H9 (cell line): Measurements from ENCODE around the gene ATP6V0A4. TPM values are rescaled to one million over a fixed set of nuclear protein-coding genes. Genes with fewer than 3 reads are reported as not detected.

ENCODE experiments used
- DNase-seq: peaks from one replicate; pipeline ENCODE4 v3.0.0-alpha.2; 2017
- H2AFZ ChIP-seq: one replicate; pipeline ENCODE4 v1.6.1; 2013; ENCODE audit warnings: mild to moderate bottlenecking, low read length, control low read depth, moderate library complexity
- H2AK5ac ChIP-seq: 2 replicates; pipeline ENCODE4 v1.6.1; 2013; ENCODE audit warnings: low read length, control low read depth, mixed read lengths; ENCODE audit not compliant: insufficient read length
- H2BK120ac ChIP-seq: one replicate; pipeline ENCODE4 v1.6.1; 2013; ENCODE audit warnings: low read depth, mild to moderate bottlenecking, low read length, control low read depth, inconsistent platforms; ENCODE audit not compliant: poor library complexity, severe bottlenecking
- H2BK12ac ChIP-seq: 2 replicates; pipeline ENCODE4 v1.6.1; 2013; ENCODE audit warnings: low read length, control low read depth, mixed read lengths, low read depth; ENCODE audit not compliant: insufficient read length
- H2BK15ac ChIP-seq: 2 replicates; pipeline ENCODE4 v1.6.1; 2013; ENCODE audit warnings: low read depth, low read length, control low read depth
- H2BK20ac ChIP-seq: one replicate; pipeline ENCODE4 v1.6.1; 2013; ENCODE audit warnings: low read depth, mild to moderate bottlenecking, low read length, control low read depth, inconsistent platforms; ENCODE audit not compliant: poor library complexity, severe bottlenecking
- H2BK5ac ChIP-seq: 2 replicates; pipeline ENCODE4 v1.6.1; 2013; ENCODE audit warnings: low read length, control low read depth, mixed read lengths; ENCODE audit not compliant: insufficient read length
- H3K14ac ChIP-seq: 2 replicates; pipeline ENCODE4 v1.6.1; 2013; ENCODE audit warnings: low read length, control low read depth; ENCODE audit not compliant: insufficient read depth
- H3K18ac ChIP-seq: 2 replicates; pipeline ENCODE4 v1.6.1; 2013; ENCODE audit warnings: low read depth, mild to moderate bottlenecking, mixed read lengths, low read length, control low read depth; ENCODE audit not compliant: insufficient read length
- H3K23ac ChIP-seq: 2 replicates; pipeline ENCODE4 v1.6.1; 2013; ENCODE audit warnings: low read length, control low read depth, mixed read lengths, low read depth; ENCODE audit not compliant: insufficient read length
- H3K23me2 ChIP-seq: 2 replicates; pipeline ENCODE4 v1.6.1; 2013; ENCODE audit warnings: low read depth, mild to moderate bottlenecking, mixed read lengths, low read length, control low read depth; ENCODE audit not compliant: insufficient read length, poor library complexity, severe bottlenecking
- H3K27ac ChIP-seq: 2 replicates; pipeline ENCODE4 v1.5.1; 2013; ENCODE audit warnings: low read length, control low read depth, mixed read lengths, low read depth; ENCODE audit not compliant: insufficient read length
- H3K27me3 ChIP-seq: 2 replicates; pipeline ENCODE4 v1.6.1; 2013; ENCODE audit warnings: low read length, control low read depth, inconsistent platforms; ENCODE audit not compliant: insufficient read depth
- H3K4ac ChIP-seq: 2 replicates; pipeline ENCODE4 v1.6.1; 2013; ENCODE audit warnings: low read depth, mild to moderate bottlenecking, control low read depth, inconsistent platforms, low read length, moderate library complexity
- H3K4me1 ChIP-seq: 2 replicates; pipeline ENCODE4 v1.6.1; 2013; ENCODE audit warnings: low read length, control low read depth, inconsistent platforms; ENCODE audit not compliant: insufficient read depth
- H3K4me2 ChIP-seq: 2 replicates; pipeline ENCODE4 v1.6.1; 2013; ENCODE audit warnings: low read length, control low read depth, mixed read lengths; ENCODE audit not compliant: insufficient read length, insufficient read depth
- H3K56ac ChIP-seq: 2 replicates; pipeline ENCODE4 v1.6.1; 2013; ENCODE audit warnings: low read depth, mild to moderate bottlenecking, mixed read lengths, low read length, control low read depth; ENCODE audit not compliant: insufficient read length
- H3K79me1 ChIP-seq: 2 replicates; pipeline ENCODE4 v1.6.1; 2013; ENCODE audit warnings: low read depth, mild to moderate bottlenecking, moderate library complexity, low read length, control low read depth, inconsistent platforms; ENCODE audit not compliant: insufficient read depth, poor library complexity, severe bottlenecking
- H3K79me2 ChIP-seq: 2 replicates; pipeline ENCODE4 v1.6.1; 2013; ENCODE audit warnings: low read length, control low read depth, inconsistent platforms; ENCODE audit not compliant: insufficient read depth
- H3K9ac ChIP-seq: 2 replicates; pipeline ENCODE4 v1.6.1; 2013; ENCODE audit warnings: low read length, control low read depth, mixed read lengths; ENCODE audit not compliant: insufficient read length; ENCODE audit errors: extremely low read depth
- H3K9me3 ChIP-seq: one replicate; pipeline ENCODE4 v1.6.1; 2013; ENCODE audit warnings: low read depth, low read length, inconsistent platforms; ENCODE audit not compliant: control insufficient read depth
- H3T11ph ChIP-seq: one replicate; pipeline ENCODE4 v1.6.1; 2013; ENCODE audit warnings: mild to moderate bottlenecking, low read length, control low read depth, inconsistent platforms
- H4K20me1 ChIP-seq: one replicate; pipeline ENCODE4 v1.6.1; 2013; ENCODE audit not compliant: control insufficient read depth, insufficient read length, insufficient read depth
- H4K5ac ChIP-seq: 2 replicates; pipeline ENCODE4 v1.6.1; 2013; ENCODE audit warnings: low read depth, mild to moderate bottlenecking, mixed read lengths, low read length, control low read depth; ENCODE audit not compliant: insufficient read length
- H4K8ac ChIP-seq: replicated peaks from 2 replicates; pipeline ENCODE4 v1.6.1; 2013; ENCODE audit warnings: low read length, control low read depth, mixed read lengths, low read depth; ENCODE audit not compliant: insufficient read length
- H4K91ac ChIP-seq: 2 replicates; pipeline ENCODE4 v1.6.1; 2013; ENCODE audit warnings: low read depth, mild to moderate bottlenecking, moderate library complexity, mixed read lengths, low read length, control low read depth; ENCODE audit not compliant: insufficient read length
- H3K27ac Mint-ChIP-seq, 3 experiments: 2 replicates in 2 of 3; 3 replicates in 1 of 3; pipeline ENCODE4 v1.8.0; 2020 to 2021; ENCODE audit warnings: mixed read lengths in 3 of 3, mild to moderate bottlenecking in 1 of 3, moderate library complexity in 1 of 3
- H3K27me3 Mint-ChIP-seq: 2 replicates; pipeline ENCODE4 v1.8.0; 2021; ENCODE audit warnings: low read depth, mild to moderate bottlenecking, moderate library complexity, mixed read lengths
- H3K36me3 Mint-ChIP-seq, 3 experiments: 2 replicates in 2 of 3; 3 replicates in 1 of 3; pipeline ENCODE4 v1.8.0; 2020 to 2021; ENCODE audit warnings: low read depth in 3 of 3, mixed read lengths in 3 of 3; ENCODE audit not compliant: insufficient read depth in 1 of 3
- H3K4me1 Mint-ChIP-seq, 2 experiments: 2 replicates each; pipeline ENCODE4 v1.8.0; 2020; ENCODE audit warnings: mixed read lengths in 2 of 2
- H3K4me3 Mint-ChIP-seq, 2 experiments: 2 replicates in 1 of 2; 3 replicates in 1 of 2; pipeline ENCODE4 v1.8.0; 2020 to 2021; ENCODE audit warnings: mild to moderate bottlenecking in 2 of 2, mixed read lengths in 2 of 2, moderate library complexity in 1 of 2
- H3K9me3 Mint-ChIP-seq, 2 experiments: 2 replicates in 1 of 2; 3 replicates in 1 of 2; pipeline ENCODE4 v1.8.0; 2020; ENCODE audit warnings: mild to moderate bottlenecking in 2 of 2, mixed read lengths in 2 of 2, moderate library complexity in 1 of 2
- CTCF ChIP-seq: fragments of 200-600 bp; sonication (generic); conservative IDR thresholded peaks from 3 replicates; pipeline ENCODE4 v1.8.0; 2021; ENCODE audit warnings: antibody characterized with exemption, mild to moderate bottlenecking
- WGBS: extraction: QIAGEN DNeasy Blood & Tissue Kit; methylation state at CpG from one replicate; pipeline ENCODE4 v1.1.7; 2013; ENCODE audit warnings: missing lambda C conversion rate, low lambda C conversion rate, mixed read lengths; ENCODE audit not compliant: insufficient read length; ENCODE audit errors: extremely low coverage; 5-methylcytosine and 5-hydroxymethylcytosine counted together
- total RNA-seq: library from RNA; stranded (reverse); gene quantifications from 2 replicates; pipeline ENCODE4 v1.2.1, GENCODE V29; 2021

ATP6V0A4 gene
- total RNA-seq, 1 experiment from 2014 or later, result 0.79 TPM

GRCh38 chr7:138753610-138754009, 44.4 kb downstream of the ATP6V0A4 start:
- Histone ChIP-seq H3T11ph (no peak overlapping the region), H2BK5ac (no peak overlapping the region), H4K91ac (no peak overlapping the region), H3K4me1 (no peaks in the 10 kb centered on the region), H3K9me3 (no peaks in the 10 kb centered on the region), H3K79me1 (no peaks in the 10 kb centered on the region), H3K14ac (no peak overlapping the region), H2BK12ac (no peak overlapping the region), H2AFZ (no peak overlapping the region), H3K79me2 (no peaks in the 10 kb centered on the region), H3K56ac (no peak overlapping the region), H3K18ac (no peak overlapping the region), H3K4me2 (no peak overlapping the region), H2BK15ac (no peak overlapping the region), H2AK5ac (no peak overlapping the region), H3K9ac (no peak overlapping the region), H3K4ac (no peak overlapping the region), H4K8ac (no peak overlapping the region), H3K27me3 (no peaks in the 10 kb centered on the region), H3K23me2 (no peaks in the 10 kb centered on the region), H2BK120ac (no peak overlapping the region), H4K20me1 (no peaks in the 10 kb centered on the region), H3K27ac (no peak overlapping the region), H4K5ac (no peak overlapping the region), H3K23ac (no peak overlapping the region), H2BK20ac (no peak overlapping the region)
- Mint-ChIP-seq H3K36me3 (no peaks in the 10 kb centered on the region), H3K4me3 (no peak overlapping the region), H3K4me1 (peaks cover 38 to 39% of the 10 kb centered on the region in 2 experiments), H3K9me3 (no peaks in the 10 kb centered on the region), H3K27me3 (no peaks in the 10 kb centered on the region; the same call in 1 of the 2 replicates), H3K27ac (peak overlapping the region in 1 of 3 experiments; percentile 32; a peak in 1 of 7 replicates)
- no peak for DNase-seq
- no CpG with 5 or more reads among the region's 5 CpGs for WGBS
- TF ChIP-seq CTCF, result no peak
